Fibroblast of mammary gland (primary cell): ENCODE data around the gene KANTR.

ENCODE experiments used
- DNase-seq: peaks from one replicate; pipeline ENCODE4 v3.0.0-alpha.2; 2010; ENCODE audit warnings: low read depth
- H3K4me3 ChIP-seq: 2 replicates; pipeline ENCODE4 v1.5.1; 2011; ENCODE audit warnings: low read depth, mild to moderate bottlenecking, low read length, moderate library complexity; ENCODE audit not compliant: control insufficient read depth
- TF ChIP-seq, protein P1 (sequence below): conservative IDR thresholded peaks from 2 replicates; pipeline ENCODE4 v1.5.1; 2011; ENCODE audit warnings: low read depth, low read length, inconsistent platforms; ENCODE audit not compliant: control insufficient read depth, insufficient read depth

Gene KANTR

DNA sequence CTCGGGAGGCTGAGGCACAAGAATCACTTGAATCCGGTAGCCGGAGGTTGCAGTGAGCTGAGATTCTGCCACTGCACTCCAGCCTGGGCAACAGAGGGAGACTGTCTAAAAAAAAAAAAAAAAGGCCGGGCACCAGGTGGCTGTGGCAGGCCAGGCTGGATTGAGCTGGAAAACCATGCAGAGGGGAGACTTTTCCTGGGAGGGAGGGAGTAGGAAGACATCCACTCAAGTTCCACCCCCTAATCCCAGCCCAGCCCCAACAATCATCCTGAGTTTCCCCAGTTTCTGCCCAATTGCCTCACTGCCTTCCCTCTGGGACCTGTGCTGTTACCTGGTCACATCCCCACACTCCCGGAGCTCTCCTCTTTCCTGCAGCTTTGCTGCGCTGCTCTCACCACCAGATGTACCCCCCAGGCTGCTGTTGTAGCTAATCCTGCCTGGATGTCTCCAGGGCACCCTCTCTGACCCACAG is 20.8 kb upstream of the KANTR start:
- H3K4me3 ChIP-seq = no peak overlapping the region
- DNase-seq = no peak
- TF ChIP-seq, protein P1, sequence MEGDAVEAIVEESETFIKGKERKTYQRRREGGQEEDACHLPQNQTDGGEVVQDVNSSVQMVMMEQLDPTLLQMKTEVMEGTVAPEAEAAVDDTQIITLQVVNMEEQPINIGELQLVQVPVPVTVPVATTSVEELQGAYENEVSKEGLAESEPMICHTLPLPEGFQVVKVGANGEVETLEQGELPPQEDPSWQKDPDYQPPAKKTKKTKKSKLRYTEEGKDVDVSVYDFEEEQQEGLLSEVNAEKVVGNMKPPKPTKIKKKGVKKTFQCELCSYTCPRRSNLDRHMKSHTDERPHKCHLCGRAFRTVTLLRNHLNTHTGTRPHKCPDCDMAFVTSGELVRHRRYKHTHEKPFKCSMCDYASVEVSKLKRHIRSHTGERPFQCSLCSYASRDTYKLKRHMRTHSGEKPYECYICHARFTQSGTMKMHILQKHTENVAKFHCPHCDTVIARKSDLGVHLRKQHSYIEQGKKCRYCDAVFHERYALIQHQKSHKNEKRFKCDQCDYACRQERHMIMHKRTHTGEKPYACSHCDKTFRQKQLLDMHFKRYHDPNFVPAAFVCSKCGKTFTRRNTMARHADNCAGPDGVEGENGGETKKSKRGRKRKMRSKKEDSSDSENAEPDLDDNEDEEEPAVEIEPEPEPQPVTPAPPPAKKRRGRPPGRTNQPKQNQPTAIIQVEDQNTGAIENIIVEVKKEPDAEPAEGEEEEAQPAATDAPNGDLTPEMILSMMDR = no peak

DNA sequence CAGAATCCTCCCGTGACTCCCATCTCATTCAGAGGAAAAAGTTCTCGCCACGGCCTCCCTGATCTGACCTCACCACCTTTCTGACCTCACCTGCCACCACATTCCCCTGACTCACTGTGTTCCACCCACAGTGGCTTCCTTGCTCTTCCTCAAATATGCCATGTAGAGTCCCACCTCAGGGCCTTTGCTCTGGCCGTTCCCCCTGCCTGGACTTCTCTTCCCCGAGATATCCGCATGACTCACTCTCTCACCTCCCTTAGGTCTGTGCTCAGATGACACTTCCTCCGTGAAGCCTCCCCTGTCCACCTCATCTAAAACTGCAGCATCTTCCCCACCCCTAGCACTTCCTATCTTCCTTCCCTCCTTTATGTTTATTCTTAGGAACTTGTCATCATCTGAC is 18.9 kb upstream of the KANTR start:
- no peak overlapping the region for H3K4me3 ChIP-seq
- TF ChIP-seq, protein P1 = no peak
- no peak for DNase-seq

DNA sequence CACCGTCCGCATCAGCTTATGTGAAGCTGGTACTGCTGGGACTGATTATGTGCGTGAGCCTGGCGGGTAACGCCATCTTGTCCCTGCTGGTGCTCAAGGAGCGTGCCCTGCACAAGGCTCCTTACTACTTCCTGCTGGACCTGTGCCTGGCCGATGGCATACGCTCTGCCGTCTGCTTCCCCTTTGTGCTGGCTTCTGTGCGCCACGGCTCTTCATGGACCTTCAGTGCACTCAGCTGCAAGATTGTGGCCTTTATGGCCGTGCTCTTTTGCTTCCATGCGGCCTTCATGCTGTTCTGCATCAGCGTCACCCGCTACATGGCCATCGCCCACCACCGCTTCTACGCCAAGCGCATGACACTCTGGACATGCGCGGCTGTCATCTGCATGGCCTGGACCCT is 17.3 kb upstream of the KANTR start:
- H3K4me3 ChIP-seq = no peak overlapping the region
- TF ChIP-seq, protein P1 = no peak
- no peak for DNase-seq

DNA sequence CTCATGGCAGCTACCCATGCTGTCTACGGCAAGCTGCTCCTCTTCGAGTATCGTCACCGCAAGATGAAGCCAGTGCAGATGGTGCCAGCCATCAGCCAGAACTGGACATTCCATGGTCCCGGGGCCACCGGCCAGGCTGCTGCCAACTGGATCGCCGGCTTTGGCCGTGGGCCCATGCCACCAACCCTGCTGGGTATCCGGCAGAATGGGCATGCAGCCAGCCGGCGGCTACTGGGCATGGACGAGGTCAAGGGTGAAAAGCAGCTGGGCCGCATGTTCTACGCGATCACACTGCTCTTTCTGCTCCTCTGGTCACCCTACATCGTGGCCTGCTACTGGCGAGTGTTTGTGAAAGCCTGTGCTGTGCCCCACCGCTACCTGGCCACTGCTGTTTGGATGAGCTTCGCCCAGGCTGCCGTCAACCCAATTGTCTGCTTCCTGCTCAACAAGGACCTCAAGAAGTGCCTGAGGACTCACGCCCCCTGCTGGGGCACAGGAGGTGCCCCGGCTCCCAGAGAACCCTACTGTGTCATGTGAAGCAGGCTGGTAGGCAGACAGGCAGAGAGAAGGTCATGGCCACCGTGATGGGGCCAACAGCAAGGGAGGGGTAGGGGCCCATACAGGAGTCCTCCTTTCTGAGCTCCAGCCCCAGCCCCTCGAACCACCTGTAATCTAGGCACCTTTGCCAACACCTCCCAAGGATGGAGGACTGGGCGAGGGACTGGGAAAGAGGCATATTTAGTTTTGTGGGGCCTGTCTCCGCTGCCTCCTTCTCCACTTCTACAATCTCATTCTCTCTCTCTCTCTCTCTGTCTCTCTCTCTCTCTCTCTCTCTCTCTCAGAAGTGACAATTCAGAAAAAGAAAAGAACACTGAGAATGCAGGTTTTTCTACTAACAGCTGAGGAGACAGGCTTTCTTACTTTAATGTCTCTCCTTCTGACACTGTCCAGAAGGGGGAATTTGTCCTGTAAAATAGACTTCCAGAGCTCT is 16.4 kb upstream of the KANTR start:
- TF ChIP-seq, protein P1 = no peak
- H3K4me3 ChIP-seq = no peak overlapping the region
- no peak for DNase-seq

DNA sequence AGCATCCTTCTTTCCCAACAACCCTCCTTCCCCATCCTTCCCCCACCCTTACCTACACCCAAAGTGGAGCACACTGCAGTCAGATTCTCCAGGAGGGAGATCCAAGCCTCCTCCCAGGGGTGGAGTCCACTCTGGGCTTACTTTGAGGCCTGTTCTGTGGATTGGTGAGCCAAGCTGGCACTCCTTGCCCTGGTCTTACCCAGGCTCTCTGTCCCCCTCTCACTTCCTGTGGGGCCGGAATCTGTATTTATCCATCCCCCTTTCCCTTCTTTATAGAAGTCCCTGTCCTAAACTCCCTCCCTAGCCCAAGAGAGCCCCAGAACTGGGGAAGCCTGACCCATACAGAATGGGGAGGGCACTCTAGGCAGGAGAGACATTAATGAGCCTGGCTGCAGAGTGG is 15.0 kb upstream of the KANTR start:
- TF ChIP-seq, protein P1 = no peak
- no peak for DNase-seq
- H3K4me3 ChIP-seq = no peak overlapping the region

DNA sequence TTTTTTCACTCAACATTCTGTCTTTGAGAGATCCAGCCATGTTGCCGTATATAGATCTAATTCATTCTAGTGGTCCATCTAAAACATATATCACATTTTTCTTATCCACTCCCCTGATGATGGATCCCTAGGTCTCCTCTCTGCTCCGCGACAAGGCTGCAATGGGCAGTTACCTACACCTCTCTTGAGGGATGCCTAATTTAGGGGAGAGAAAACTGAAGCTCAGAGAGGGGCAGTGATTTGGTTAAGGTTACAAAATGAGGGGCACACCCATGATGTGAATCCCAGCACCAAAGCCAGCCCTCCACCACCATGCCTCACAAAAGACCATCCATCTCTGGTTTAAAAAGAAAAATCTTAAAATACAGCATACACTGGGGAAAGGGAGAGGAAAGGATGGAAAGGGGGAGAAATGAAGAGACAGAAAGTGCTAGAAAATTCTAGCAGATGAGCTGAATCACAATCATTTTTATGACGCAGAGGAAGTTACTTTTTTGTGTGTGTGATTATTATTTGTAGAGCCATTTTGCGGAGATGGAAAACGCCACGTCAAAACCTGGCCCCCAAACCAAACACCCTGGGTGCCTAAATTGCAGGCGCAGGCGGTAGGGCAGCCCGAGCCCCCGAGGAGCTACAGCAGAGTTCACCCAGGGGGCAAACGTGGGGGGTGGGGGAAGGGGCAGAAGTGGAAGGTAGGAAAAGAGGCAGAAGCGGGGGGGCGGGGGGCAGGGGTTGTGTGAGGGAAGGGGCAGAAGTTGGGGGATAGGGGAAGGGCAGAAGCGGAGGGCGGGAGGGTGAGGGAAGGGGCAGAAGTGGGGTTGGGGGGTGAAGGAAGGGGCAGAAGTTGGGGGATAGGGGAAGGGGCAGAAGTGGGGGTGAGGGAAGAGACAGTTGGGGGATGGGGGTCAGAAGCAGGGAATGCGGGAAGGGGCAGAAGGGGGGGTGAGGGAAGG is 13.0 kb upstream of the KANTR start:
- TF ChIP-seq, protein P1 = no peak
- peak overlapping the region; percentile 43 for H3K4me3 ChIP-seq
- DNase-seq = peak; percentile 34
